Left kidney (tissue), 2 donors: ENCODE results near the gene CSMD2. TPM values are rescaled to one million over a fixed set of nuclear protein-coding genes. Genes with fewer than 3 reads are reported as not detected.

Experiments
- DNase-seq: peaks from one replicate; pipeline ENCODE4 v3.0.0-alpha.2; 2013
- polyA plus RNA-seq: library from polyadenylated mRNA; unstranded; fragments of 120-200 nt; gene quantifications from one replicate; pipeline ENCODE4 v1.2.1, GENCODE V29; 2013; ENCODE audit not compliant: insufficient read length

Gene CSMD2
- polyA plus RNA-seq, 1 donor: 1.2 TPM

DNA sequence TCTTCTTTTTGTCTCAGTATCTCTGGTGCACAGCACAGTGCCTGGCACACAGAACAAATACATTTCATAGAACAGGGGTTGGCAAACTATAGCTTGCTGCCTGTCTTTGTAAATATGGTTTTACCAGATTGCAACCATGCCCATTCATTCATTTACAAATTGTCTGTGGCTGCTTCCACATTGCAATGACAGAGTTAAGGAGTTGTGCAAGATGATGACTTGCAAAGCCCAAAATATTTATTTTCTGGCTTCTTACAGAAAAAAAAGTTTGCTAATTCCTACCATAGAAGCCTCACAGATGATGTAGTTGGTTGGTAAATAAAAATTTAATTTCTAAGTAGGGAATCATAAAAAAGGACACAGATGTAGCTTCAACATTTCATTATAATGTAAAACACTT, 312.3 kb downstream of the CSMD2 start:
- DNase-seq: no peak

DNA sequence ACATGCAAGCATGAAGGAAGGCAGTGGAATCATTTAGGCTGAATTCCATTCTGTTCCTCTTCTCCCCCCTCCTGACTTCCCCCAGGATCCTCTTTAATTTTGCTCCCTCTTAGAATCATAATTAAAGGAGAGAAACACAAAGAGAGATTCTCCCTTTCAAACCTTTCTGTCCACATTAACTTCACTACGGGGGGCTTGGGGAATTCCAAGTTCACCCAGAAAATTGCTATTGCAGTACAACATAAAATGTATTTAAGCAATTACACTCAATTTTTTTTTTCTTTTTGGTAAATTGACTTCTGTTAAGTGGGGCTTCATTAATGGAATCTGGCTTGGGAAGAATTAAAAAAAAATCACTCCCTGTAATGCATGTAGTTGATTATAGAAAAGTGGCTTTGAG, 314.5 kb downstream of the CSMD2 start:
- DNase-seq: no peak

DNA sequence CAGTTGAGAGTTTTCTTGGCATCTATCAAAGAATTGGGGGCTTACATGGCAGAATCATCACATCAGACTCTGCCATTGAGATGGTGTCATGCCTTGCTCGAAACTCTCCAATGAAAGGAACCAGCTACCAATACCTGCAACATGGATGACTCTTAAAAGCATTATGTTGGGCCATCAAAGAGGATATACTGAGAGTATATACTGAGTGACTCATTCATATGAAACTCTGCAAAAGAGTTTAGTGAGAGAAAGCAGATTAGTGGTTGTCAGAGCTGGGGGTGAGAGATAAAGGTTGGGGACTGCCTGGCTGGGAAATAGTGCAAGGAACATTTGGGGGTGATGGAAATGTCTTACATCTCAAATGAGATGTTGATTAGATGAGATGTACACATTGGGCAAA, 315.8 kb downstream of the CSMD2 start:
- no peak for DNase-seq

DNA sequence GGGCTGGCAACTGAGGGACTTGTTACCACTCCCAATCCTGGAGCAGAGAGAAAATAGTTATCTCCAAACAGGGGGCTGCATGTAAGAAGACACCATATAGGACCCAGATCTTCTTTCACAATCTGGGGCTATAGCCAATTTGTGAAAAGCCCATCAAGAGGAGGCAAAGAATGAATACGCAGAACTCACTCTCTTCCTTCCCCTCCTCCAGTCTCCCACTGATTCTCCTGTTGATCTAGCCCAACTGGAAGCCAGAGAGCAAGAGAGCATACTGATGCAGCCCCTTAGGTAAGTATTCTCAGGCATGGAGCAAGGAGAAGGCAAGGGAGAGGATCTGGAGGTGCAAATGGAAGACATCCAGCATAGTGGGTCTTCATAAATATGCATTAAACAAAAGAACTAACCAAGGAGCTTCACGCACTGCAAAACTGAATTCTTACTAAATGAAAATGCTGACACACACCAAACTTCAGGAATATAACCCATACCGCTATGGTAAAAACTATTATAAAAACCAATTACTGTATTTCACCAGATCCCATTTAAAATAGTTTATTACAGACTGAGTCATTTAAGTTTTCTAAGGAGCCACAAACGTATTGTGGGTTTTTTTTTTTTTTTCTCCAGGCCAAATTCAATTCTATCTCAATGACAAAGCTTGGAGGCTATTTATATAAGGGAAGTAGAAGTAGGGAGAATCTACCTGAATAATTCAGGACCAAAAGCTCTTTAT, 316.7 kb downstream of the CSMD2 start:
- no peak for DNase-seq

DNA sequence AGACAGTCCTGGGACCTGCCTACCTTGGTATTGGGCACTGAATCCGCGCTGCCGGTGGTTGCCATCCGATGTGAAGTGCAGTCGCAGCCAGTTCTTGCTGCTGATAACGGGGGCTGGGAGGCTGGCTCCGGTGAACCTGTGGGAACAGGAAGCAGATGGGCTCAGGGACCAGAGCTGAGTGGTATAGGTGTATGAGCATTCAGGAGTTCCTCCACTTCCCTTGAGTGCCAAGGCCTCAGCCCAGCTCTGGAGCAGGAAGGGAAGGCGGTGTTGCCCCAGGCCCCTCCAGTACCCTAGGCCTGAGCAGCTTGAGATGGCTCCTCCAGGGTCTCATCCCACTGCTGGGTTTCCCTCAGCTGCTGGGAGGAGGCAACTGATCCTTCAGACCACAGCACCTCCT, 318.2 kb downstream of the CSMD2 start:
- DNase-seq: no peak

DNA sequence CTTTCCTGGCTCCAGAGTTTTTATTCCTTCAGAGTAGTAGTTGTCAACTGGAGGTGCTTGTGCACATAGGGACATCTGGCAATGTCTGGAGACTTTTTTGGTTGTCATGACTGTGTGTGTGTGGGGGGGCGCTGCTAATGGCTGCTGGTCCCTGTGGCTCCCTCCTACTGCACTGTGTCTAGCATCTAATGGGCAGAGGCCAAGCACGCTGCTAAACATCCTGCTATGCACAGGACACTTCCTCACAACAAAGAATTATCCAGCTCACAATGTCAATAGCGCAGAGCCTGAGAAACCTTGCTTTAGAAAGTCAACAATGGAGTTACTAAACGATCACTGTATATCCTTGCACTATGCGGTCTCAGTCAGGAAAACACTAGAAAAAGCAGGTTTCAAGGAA, 320.9 kb downstream of the CSMD2 start:
- no peak for DNase-seq

DNA sequence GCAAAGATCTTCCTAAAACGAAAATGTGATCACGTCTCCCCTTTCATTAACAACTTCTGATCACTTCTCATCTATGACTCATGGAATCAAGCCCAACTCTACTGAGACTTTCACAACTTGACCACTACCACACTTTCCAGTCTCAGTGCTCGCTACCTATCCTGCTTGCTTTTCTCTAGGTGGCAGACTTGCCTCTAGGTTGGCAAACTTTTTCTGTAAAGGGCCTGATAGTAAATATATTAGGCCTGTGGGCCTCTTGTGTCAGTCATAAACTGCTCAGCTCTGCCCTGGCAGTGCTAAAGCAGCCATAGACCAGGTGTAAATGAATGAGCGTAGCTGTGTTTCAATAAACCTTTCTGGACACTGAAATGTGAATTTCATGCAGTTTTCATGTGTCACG, 322.7 kb downstream of the CSMD2 start:
- no peak for DNase-seq

DNA sequence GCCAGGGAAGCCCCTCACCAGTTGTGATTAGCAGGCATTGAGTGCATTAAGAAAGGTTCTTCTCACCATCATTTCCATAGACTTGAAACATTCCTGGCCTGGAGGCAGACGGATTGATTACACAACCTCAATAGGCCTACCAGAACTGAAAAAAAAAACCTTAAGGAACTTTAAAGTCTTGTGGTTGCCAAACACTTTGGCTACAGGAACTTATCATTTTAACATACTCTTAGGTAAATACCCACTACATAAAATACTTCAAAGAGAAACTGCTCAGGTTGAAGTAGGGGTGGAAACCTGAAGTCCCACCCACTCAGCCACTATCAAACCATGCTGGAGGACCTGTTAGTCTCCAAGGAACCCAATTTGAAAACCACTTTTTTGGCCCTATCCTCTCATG, 323.5 kb downstream of the CSMD2 start:
- DNase-seq: no peak

DNA sequence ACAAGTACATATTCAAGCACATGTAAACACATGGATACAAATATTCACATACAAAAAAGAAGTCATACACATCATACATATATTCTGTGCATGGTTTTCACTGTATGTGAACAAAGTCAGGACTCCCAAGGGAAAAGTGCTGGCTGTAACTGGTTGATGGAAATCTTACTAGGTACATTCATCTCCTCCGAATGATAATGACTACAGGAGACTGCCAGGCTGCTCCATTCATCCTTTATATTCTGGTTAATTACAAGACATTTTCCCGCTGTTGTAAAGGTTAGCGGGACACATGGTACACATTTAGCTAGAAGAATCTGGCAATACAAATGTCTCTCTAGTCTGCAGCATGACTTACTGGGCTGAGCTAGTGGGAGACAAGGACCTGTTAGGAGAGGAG, 327.4 kb downstream of the CSMD2 start:
- no peak for DNase-seq

DNA sequence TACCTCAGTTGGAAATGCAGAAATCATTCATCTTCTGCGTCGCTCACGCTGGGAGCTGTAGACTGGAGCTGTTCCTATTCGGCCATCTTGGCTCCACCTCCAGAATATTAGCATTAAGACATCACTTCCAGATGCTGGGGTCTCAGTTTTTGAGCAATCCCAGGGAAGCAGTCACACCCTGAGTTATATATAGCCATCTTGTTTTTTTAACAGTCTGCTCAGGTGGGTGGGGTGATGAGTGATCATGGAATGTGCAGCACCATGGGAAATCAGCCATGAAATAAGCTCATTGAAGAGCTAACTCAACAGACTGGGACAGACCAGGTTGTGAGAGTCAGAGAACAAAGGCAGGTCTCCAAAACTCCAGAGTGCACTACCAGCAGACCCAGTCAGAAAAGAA, 328.1 kb downstream of the CSMD2 start:
- DNase-seq: no peak

DNA sequence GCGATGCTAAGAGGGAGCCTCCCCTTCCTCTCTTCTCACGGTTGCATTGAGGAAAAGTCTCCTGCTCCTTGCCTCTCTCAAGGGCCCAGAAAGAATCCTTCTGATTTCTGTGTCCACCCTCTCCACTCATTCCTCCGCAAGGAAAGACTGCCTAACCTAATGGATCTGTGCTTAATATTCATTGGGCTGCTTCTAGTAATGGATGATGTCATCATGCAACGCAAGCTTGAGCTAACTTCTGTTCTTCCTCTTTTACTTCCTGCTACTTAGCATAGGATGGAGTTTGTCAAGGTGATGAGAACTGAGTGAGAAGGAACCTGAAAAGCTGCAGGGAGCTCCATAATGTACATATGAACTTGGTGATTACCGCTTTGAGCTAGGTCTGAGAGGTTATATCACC, 336.4 kb downstream of the CSMD2 start:
- no peak for DNase-seq

DNA sequence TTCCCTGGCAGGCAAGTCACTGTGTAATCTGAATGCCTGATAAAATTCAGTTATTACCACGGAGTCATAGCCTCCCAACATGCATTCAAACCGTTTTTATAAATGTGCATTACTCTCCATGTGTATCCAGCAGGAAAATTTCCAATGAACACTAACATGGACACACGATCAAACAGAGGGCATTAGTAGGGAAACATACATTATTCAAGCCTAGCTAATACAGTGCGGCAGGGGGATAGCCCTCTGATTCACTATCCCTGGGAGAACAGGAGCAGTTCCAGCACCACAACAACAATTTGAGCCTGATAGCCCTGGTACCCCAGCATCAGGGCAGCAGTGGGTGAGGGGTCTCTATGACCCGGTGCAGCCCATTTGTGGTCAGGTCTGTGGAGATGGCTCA, 337.0 kb downstream of the CSMD2 start:
- DNase-seq: no peak

DNA sequence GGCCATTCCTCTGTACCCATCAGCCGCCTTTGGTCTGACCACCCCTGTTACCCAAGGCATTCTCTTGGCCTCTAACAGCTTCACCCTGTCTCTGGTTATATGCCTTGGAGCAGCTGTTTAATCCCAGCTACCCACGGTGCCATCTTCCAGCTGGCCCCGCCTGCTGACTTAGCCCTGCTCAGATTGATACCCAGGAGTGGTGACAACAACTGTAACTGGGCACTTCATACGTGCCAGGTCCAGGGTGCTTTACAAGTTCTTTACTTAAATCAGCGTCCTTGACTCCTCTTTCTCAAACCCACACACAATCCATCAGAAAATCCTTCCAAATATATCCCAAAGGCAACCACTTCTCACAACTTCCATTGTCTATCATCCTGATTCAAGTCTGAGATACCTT, 338.3 kb downstream of the CSMD2 start:
- no peak for DNase-seq

DNA sequence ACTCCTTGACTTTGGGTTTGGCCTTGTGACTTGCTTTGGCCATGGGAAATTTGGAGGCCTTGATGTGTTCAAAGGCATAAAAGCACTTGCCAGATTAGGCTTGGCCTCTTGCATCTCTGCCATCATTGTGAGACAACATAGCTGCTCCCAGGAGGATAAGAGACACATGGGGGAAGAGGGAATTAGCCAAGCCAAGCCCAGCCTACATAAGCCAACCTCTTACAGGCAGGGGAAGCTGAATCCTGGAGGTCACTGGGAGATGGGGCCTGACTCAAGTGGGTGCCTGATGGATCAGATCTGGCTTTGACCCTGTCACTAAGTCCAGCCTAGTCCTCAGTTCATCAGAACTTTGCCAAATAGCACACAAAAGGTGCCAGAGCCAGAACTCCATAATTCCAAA, 338.7 kb downstream of the CSMD2 start:
- DNase-seq: no peak

DNA sequence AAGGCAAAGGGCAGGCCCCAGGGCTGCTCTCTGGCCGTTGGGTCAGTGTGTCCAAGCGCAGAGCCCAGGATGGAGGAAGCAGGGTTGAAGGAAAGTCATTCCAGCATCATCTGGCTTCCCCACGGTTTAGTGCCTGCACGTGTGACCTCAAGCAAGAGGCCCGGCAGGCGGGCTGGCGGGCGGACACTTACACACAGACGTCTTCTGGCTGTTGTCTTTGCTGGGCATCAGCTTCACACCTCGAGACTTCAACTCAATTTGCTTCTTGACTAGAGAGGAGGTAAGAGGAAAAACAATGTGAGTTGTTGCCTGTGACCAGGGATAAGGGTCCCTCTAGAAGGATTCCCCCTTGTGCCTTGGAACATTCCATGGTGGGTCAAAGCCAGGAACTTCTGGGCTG, 339.5 kb downstream of the CSMD2 start:
- DNase-seq: no peak

DNA sequence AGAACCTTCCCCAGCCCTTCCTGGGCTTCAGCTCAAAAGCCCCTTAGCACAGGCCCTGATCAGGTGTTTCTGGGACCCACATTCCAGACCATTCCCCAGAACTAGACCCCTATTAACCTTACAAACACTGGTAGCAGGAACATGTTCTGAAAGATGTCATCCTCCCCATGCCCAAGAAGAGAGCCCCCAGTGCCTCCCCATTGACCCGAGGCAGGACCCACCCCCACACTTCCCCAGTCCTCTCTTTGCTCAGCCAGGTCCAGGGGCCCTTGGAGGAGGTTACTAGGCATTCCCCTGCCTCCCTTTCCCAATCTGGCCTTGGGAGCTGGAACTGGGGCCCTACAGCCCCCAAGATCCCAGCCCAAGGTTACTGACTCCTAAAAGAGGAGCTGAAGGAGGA, 340.1 kb downstream of the CSMD2 start:
- no peak for DNase-seq

DNA sequence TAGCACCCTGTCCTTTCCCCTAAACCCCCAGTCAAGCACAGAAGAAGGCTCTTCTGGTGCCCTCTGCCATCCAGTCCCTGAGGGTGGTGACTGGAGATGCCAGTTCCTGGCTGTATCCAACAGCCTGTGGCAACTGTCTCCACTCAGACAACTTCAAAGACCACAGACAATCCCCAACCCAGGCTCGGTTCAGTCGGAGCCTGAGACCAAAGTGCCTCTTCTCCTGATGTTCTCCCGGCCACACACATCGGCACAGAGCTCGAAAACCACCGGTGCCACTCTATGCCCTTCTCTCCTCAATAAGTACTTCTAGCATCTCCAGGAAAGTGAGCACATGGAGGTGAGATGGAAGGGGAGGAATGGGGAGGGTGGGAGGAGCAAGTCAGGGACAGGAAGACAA, 340.7 kb downstream of the CSMD2 start:
- no peak for DNase-seq

DNA sequence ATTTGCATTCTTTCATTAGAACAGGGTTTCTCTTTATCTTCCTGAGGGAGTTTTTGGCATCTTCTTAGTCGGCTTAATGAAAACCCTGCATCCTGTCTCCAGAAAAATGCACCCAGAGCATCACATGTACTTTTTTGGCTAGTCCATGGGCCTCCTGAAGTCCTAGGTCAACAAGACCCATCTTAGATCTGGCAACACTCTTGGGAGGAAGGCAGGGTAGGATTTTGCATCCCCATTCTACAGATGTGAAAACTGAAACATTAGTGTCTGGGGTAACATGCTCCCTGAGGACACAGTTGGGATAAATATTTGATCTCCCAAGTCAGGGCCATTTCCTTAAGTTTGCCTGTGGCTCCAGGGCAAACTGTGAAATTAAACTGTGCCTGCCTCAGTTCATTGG, 341.2 kb downstream of the CSMD2 start:
- no peak for DNase-seq

DNA sequence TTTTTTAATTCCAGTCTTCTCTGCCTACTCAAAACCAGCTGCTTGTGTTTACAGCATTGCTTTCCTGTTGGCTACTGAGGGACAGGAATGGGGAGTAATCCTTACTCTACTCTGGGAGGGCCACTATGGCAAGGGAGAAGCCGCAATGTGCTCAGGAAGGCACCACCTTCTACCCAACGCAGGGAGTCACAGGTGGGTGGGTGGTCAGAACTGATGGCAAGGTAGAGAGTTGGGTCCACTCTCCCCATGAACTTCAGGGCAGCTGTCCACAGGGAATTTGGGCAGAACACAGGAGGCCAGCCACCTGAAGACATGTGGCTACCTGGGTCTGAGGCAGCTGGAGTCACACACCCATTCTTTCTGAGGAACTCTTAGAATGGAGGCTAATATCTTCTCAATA, 341.6 kb downstream of the CSMD2 start:
- DNase-seq: no peak

DNA sequence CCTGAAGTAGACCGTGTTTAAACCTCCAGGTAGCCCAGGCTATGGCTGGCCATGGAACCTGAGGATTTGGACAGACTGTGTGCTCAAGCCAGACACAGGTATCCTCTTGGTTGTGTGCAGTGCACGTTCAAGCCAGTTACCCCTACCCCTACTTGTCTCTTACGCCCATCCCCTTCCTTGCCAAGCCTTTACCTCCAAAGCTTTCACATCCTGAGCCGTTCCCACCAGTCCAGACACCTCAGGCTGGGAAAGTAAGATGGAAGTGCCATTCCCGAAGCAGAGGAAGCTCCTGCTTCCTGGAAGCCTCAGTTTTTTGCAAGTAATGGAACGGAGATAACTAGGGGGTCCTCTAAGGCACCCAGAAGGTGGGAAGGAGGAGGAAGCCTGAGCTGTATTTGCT, 342.6 kb downstream of the CSMD2 start:
- no peak for DNase-seq

DNA sequence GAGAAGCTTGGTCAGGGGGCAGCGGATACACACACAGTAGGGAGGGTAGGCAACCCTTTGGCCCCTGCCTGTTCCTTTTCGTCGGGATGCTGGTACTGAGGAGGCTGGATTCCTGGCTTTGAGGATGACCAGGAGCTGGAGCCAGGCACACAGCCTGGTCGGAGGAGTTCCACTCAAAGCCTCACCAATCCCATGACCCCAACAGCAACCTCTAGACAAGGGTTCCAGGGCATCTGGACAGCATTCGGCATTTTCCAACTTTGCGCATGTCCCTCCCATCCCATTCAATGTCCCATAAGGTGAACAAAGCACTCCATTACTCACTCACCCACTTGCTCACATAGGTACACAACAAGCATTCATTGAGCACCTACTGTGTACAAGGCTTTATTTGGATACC, 343.7 kb downstream of the CSMD2 start:
- no peak for DNase-seq

DNA sequence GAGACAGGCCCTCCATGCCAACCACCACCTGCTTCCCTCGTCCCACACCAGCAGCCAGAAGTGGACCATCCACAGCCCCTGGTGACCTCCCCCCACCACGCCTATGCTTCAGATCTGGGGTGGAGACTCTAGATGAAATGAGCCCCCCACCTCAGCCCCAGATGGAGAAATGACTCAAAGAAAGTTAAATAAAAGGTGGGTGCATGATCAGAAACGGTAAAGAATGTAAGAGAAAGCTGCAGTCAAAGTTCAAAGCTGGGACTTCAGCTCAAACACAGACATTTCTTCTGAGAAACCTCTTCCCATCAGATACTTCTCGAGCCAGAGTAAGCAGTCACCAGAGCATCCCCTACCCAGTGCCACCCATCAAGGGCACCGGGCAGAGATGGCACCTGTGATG, 344.2 kb downstream of the CSMD2 start:
- DNase-seq: no peak

DNA sequence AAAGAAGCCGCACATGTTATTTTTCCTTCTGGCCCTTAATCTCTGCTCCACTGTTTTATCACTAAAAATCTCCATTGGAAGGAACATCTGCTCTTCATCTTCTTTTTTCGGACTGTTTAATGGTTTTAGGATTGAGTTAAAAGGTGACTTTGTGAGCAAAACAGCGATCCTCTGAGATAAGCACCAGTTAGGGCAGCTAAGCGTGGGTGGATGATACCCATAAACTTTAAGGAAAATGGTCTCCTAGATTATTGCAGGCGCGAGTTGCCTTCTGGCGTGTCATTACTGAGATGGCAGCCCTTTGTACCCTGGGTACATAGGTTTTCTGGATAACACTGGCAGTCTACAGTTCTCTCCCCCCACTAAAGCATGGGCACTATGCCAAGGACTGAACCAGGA, 345.1 kb downstream of the CSMD2 start:
- no peak for DNase-seq

DNA sequence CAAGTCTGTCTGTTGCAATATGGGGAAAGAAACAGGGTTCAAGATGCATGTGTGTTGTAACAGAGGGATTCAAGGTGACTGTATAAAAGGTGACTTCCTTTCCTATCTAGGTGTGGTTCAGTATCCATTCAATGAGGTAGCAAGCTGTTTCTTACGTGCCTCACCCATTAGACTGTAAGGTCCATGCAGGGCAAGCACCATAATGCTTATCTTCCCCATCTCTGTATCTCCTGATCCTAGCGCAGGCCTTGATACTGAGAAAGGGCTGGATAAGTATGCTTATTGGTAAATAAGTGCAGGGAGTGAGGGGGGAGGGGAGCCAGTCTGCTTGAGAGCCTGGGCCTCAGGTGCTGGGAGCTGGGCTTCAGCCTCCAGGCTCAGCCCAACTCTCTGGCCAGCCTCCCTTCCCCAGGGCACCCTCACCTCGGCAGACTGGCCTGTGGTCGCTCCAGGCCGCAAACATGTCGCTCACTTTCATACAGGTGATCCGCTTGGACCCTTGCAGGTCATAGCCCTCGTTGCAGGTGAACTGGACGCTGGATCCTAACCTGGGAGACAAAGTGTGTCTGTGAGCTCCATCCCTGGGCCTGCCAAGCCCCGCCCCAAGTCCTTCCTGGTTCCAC, 345.6 kb downstream of the CSMD2 start:
- no peak for DNase-seq

DNA sequence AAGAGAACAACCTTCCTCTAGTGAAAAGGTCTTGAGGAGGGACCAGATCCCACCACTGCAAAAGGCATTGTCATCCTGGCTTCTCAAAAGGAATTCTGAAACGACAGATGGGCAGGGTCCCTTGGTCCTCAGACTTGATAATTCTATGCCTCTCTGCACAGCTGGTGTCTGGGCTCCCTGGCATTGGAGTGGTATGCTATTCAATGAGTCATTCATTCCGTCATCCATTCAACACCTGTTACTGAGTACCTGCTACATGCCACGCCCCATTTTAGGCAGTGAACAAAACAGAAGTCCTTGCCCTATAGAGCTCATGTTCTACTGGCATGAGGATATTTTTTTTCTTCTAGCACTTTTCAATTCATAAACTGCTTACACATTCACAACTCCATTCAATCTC, 347.0 kb downstream of the CSMD2 start:
- DNase-seq: no peak
